ENCODE measurements around the gene REEP3.

- TF ChIP-seq CREB1 (IDR thresholded peaks at IDR 0.05) (no peak), CTCF (IDR thresholded peaks at IDR 0.05; ENCODE audit: control extremely low read depth in 1 of 3, insufficient read depth in 1 of 3, low read depth in 1 of 3, low read length in 3 of 3) (no peak), EGR1 (IDR thresholded peaks at IDR 0.05; ENCODE audit: borderline replicate concordance, low read depth, low read length) (no peak), POLR2A (IDR thresholded peaks at IDR 0.05; ENCODE audit: control extremely low read depth in 1 of 2, low read depth in 2 of 2, low read length in 2 of 2) (no peak)
These were observed 24.6 kb upstream of the REEP3 start for GRCh38 chr10:63496561-63496960.

All from H1 (cell line).